Globus pallidus (tissue), 1 donor: ENCODE measurements around the gene DPM2.
A peak's percentile ranks its signal among the peaks of the same experiment; 100 is the strongest.

Experiments
- DNase-seq: peaks from one replicate; pipeline ENCODE4 v3.0.0-alpha.2; 2015; ENCODE audit warnings: low spot score

Gene DPM2

GRCh38 chr9:127955294-127956015 lies 17.8 kb upstream of the DPM2 start:
- DNase-seq, result peak; percentile 71

- peak; percentile 77 for DNase-seq
Observed at GRCh38 chr9:127954831-127955293, 17.2 kb upstream of the DPM2 start.

GRCh38 chr9:127953768-127954505 lies 16.3 kb upstream of the DPM2 start:
- peak; percentile 42 for DNase-seq

- no peak for DNase-seq
Observed at GRCh38 chr9:127953154-127953553, 15.5 kb upstream of the DPM2 start.

- DNase-seq, result peak; percentile 99
Observed at GRCh38 chr9:127950513-127951289, 13.0 kb upstream of the DPM2 start.

GRCh38 chr9:127949827-127950512 lies 12.3 kb upstream of the DPM2 start:
- DNase-seq, result peak; percentile 87

GRCh38 chr9:127947841-127948710 lies 10.4 kb upstream of the DPM2 start:
- no peak for DNase-seq

- DNase-seq, result no peak
Observed at GRCh38 chr9:127946728-127947127, 9.1 kb upstream of the DPM2 start.

- DNase-seq, result no peak
Observed at GRCh38 chr9:127945942-127946341, 8.3 kb upstream of the DPM2 start.

GRCh38 chr9:127945338-127945737 lies 7.7 kb upstream of the DPM2 start:
- no peak for DNase-seq

- no peak for DNase-seq
Observed at GRCh38 chr9:127944586-127945218, 7.0 kb upstream of the DPM2 start.

- peak; percentile 90 for DNase-seq
Observed at GRCh38 chr9:127943731-127944144, 6.1 kb upstream of the DPM2 start.

GRCh38 chr9:127943011-127943662 lies 5.5 kb upstream of the DPM2 start:
- no peak for DNase-seq

- DNase-seq, result no peak
Observed at GRCh38 chr9:127942216-127943010, 4.8 kb upstream of the DPM2 start.

GRCh38 chr9:127941961-127942215 lies 4.2 kb upstream of the DPM2 start:
- no peak for DNase-seq

- no peak for DNase-seq
Observed at GRCh38 chr9:127941062-127941960, 3.7 kb upstream of the DPM2 start.

GRCh38 chr9:127940593-127940992 lies 2.9 kb upstream of the DPM2 start:
- no peak for DNase-seq

GRCh38 chr9:127938298-127938690 lies 640 bp upstream of the DPM2 start:
- DNase-seq, result no peak

GRCh38 chr9:127937056-127937387 lies 632 bp downstream of the DPM2 start:
- no peak for DNase-seq
